Activated CD4-positive, alpha-beta T cell treated with anti-CD3 and anti-CD28 coated beads, Interleukin-2, Interleukin-6, amounts not matched to agents 100 ng/mL and 50 ng/mL, durations not matched to agents 16 hours and 8 hours (primary cell): ENCODE measurements around the gene GCH1.

ENCODE experiments used
- DNase-seq: peaks from one replicate; pipeline ENCODE4 v3.0.0-alpha.2; 2020

Gene GCH1

GRCh38 chr14:54794159-54794558 lies 108.5 kb downstream of the GCH1 start:
- DNase-seq, result no peak

GRCh38 chr14:54792288-54792687 lies 110.3 kb downstream of the GCH1 start:
- DNase-seq, result no peak
